Prostate gland (tissue), 2 donors: ENCODE data around the gene TMEM233.

ENCODE experiments used
- POLR2A ChIP-seq: fragments of 450-650 bp; IDR thresholded peaks from one replicate; pipeline ENCODE4 v1.6.1; 2016; ENCODE audit warnings: antibody characterized with exemption, mild to moderate bottlenecking
- POLR2AphosphoS5 ChIP-seq: sonication (generic); formaldehyde crosslinking; IDR thresholded peaks from one replicate; pipeline ENCODE4 v1.6.1; 2017; ENCODE audit warnings: antibody characterized with exemption
- TF ChIP-seq, protein P1 (sequence below), 4 experiments: fragments of 200-600 bp in 2 of 4; fragments of 450-650 bp in 2 of 4; sonication (generic) in 2 of 4; IDR thresholded peaks; 1 replicate in 3 of 4; 2 replicates in 1 of 4; pipeline ENCODE4 v1.5.1; 2016 to 2019; ENCODE audit warnings: antibody characterized with exemption in 4 of 4, mild to moderate bottlenecking in 2 of 4, moderate library complexity in 2 of 4

GRCh38 chr12:119668324-119668841 lies 74.8 kb downstream of the TMEM233 start:
- TF ChIP-seq, protein P1, sequence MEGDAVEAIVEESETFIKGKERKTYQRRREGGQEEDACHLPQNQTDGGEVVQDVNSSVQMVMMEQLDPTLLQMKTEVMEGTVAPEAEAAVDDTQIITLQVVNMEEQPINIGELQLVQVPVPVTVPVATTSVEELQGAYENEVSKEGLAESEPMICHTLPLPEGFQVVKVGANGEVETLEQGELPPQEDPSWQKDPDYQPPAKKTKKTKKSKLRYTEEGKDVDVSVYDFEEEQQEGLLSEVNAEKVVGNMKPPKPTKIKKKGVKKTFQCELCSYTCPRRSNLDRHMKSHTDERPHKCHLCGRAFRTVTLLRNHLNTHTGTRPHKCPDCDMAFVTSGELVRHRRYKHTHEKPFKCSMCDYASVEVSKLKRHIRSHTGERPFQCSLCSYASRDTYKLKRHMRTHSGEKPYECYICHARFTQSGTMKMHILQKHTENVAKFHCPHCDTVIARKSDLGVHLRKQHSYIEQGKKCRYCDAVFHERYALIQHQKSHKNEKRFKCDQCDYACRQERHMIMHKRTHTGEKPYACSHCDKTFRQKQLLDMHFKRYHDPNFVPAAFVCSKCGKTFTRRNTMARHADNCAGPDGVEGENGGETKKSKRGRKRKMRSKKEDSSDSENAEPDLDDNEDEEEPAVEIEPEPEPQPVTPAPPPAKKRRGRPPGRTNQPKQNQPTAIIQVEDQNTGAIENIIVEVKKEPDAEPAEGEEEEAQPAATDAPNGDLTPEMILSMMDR (IDR thresholded peaks at IDR 0.05): no peak
- no peak for TF ChIP-seq POLR2A
- no peak for TF ChIP-seq POLR2AphosphoS5
